Transverse colon (tissue), 3 donors: Measurements from ENCODE around the gene TLR4.

ENCODE experiments used
- POLR2A ChIP-seq: fragments of 450-650 bp; IDR thresholded peaks from one replicate; pipeline ENCODE4 v1.6.1; 2016; ENCODE audit warnings: antibody characterized with exemption, mild to moderate bottlenecking, moderate library complexity
- TF ChIP-seq, protein P1 (sequence below), 5 experiments: fragments of 200-600 bp in 3 of 5; fragments of 450-650 bp in 2 of 5; sonication (generic) in 3 of 5; IDR thresholded peaks; 1 replicate in 2 of 5; 2 replicates in 3 of 5; pipeline ENCODE4 v1.5.1; 2016 to 2017; ENCODE audit warnings: antibody characterized with exemption in 5 of 5, inconsistent platforms in 3 of 5, mild to moderate bottlenecking in 2 of 5, moderate library complexity in 1 of 5

DNA sequence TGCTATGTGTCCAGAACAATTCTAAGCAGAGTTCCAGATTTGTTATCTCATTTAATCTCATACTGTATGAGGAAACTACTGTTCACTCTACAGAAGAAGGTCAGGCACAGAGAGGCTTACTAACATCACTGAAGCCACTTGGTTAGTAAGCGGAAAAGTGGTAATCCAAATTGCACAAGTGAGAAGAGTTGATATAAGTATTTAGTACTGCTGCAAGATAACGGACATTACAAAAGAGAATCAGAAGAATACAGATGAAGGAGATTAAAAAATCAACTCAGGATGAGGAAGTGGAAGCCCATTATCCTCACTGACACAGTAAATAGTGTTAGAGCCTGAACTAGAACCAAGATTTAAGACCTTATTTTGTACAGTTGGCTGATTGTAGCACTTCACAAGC, 22.3 kb upstream of the TLR4 start:
- TF ChIP-seq, protein P1, sequence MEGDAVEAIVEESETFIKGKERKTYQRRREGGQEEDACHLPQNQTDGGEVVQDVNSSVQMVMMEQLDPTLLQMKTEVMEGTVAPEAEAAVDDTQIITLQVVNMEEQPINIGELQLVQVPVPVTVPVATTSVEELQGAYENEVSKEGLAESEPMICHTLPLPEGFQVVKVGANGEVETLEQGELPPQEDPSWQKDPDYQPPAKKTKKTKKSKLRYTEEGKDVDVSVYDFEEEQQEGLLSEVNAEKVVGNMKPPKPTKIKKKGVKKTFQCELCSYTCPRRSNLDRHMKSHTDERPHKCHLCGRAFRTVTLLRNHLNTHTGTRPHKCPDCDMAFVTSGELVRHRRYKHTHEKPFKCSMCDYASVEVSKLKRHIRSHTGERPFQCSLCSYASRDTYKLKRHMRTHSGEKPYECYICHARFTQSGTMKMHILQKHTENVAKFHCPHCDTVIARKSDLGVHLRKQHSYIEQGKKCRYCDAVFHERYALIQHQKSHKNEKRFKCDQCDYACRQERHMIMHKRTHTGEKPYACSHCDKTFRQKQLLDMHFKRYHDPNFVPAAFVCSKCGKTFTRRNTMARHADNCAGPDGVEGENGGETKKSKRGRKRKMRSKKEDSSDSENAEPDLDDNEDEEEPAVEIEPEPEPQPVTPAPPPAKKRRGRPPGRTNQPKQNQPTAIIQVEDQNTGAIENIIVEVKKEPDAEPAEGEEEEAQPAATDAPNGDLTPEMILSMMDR (IDR thresholded peaks at IDR 0.05): no peak
- TF ChIP-seq POLR2A: no peak
